Measurements from ENCODE around the gene AMBP. TPM values are rescaled to one million over a fixed set of nuclear protein-coding genes. Genes with fewer than 3 reads are reported as not detected.

The AMBP gene
- total RNA-seq, 1 donor from 2014 or later, result 0.29 TPM

DNA sequence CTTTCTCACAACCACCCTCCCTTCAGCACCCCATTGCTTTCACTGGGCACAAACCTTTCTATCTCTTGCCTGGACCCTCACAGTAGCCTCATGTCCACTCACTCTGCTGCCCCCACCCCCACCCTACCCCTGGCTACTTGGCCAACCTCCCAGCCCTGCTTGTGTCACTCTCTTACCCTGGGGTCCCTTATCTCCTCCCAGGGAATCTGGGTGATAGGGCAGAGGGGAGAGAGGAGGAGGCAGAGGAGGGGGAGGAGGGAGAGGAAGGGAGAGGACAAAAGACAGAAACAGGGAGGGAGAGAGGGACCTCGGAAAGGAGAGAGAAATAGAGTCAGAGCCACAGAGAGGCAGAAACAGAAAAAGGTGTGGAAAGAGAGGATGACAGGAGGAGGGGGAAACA is 46.0 kb upstream of the AMBP start:
- Mint-ChIP-seq H3K27ac (ENCODE audit: unreplicated experiment) (no peak overlapping the region), H3K4me1 (ENCODE audit: low read depth, unreplicated experiment) (peaks cover 12% of the 10 kb centered on the region), H3K9me3 (ENCODE audit: unreplicated experiment) (peaks cover 2% of the 10 kb centered on the region), H3K4me3 (ENCODE audit: unreplicated experiment) (no peak overlapping the region), H3K27me3 (ENCODE audit: unreplicated experiment) (peaks cover 7% of the 10 kb centered on the region), H3K36me3 (ENCODE audit: unreplicated experiment) (no peaks in the 10 kb centered on the region)
- DNase-seq, result no peak
- TF ChIP-seq, protein P1, sequence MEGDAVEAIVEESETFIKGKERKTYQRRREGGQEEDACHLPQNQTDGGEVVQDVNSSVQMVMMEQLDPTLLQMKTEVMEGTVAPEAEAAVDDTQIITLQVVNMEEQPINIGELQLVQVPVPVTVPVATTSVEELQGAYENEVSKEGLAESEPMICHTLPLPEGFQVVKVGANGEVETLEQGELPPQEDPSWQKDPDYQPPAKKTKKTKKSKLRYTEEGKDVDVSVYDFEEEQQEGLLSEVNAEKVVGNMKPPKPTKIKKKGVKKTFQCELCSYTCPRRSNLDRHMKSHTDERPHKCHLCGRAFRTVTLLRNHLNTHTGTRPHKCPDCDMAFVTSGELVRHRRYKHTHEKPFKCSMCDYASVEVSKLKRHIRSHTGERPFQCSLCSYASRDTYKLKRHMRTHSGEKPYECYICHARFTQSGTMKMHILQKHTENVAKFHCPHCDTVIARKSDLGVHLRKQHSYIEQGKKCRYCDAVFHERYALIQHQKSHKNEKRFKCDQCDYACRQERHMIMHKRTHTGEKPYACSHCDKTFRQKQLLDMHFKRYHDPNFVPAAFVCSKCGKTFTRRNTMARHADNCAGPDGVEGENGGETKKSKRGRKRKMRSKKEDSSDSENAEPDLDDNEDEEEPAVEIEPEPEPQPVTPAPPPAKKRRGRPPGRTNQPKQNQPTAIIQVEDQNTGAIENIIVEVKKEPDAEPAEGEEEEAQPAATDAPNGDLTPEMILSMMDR (IDR thresholded peaks at IDR 0.05; ENCODE audit: partially characterized antibody, unreplicated experiment), result no peak

DNA sequence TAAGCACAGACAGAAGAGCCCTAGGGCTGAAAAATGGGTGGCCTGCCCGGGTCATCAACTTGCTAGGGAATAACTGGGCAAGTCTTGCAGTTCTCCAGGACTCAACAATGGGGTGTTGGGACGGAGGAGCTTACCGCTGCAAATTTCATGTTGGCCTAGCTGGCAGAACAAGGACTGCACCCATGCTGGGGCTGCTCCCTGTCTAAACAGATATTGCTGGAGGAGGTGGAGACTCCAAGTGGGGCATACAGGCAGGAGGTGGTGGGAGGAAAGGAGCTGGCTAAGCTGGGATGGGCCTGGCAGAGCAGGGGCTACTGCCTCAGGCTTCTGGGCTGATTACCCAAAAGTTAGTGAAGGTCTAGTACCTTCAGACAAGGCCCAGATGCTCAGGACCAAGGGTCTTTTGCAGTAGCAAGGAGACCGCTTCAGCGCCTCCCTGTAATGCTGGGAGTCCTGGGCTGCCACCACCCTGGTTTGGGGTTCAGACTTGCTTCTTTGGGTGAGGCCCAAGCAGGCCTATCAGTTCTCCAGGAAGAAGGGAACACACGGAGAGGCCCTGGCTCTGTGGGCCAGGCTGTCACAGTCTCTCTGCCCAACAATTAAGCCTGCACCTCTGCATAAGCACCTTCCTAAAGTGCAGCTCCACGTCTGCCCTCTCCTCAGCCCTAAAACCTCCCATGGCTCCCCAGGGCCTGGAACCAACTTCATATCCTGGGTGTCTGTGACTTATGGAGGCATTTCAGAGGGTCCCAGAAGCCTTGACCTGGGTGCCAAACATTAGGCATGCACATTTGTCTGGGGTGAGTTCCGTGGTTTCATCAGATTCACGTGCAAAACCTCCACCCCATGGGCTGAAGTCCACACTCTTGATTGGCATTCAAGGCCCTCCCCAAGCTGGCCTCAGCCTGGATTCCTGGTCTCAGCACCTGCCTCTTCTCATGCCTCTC is 45.2 kb upstream of the AMBP start:
- Mint-ChIP-seq H3K9me3 (ENCODE audit: unreplicated experiment) (peaks cover 2% of the 10 kb centered on the region), H3K36me3 (ENCODE audit: unreplicated experiment) (no peaks in the 10 kb centered on the region), H3K4me3 (ENCODE audit: unreplicated experiment) (no peak overlapping the region)

DNA sequence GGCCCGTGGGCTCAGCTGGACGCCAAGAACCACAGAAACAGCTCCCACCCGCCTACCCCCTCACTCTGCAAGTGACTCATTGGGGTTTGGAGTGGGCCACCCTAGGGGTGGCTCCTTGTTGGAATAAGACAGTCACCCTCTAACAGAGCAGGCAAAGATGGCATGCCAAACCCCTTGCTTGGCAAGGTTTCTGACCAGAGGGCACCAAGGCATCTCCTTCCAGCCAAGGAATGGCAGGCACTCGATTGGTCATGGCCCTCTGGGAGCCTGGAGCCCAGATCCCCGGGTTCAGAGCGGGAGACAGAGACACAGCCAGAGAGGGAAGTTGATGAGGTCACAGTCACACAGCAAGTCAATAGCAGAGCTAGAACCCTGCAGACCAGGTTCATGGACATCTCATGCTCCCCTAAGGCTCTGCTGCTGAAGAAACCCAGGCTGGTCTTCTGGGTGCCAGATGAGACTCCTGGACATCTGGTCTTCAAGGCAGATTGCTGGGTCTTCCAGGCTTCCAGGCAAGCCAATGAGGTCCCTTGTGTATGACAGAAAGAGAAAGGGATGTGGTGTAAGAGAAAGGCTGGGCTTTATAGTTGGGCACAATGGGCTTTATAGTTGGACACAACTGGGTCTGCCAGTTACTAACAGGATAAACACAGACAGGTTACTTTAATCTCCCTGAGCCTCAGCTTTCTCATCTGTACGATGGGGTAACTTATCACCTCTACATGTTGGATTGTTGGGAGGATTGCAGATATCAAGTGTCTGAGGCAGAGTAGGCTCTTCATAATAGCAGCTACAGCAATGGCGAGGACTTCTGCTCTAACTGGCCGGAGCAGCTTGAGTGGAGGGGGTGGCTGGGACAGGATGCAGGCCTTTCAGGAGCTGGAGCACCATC is 44.3 kb upstream of the AMBP start:
- no peak overlapping the region for H3K4me3 Mint-ChIP-seq (ENCODE audit: unreplicated experiment)
- TF ChIP-seq, protein P1 (IDR thresholded peaks at IDR 0.05; ENCODE audit: partially characterized antibody, unreplicated experiment), result no peak
- peaks cover 12% of the 10 kb centered on the region for H3K4me1 Mint-ChIP-seq (ENCODE audit: low read depth, unreplicated experiment)
- H3K27me3 Mint-ChIP-seq (ENCODE audit: unreplicated experiment), result peaks cover 7% of the 10 kb centered on the region
- H3K36me3 Mint-ChIP-seq (ENCODE audit: unreplicated experiment), result no peaks in the 10 kb centered on the region
- DNase-seq, result no peak
- no peak overlapping the region for H3K27ac Mint-ChIP-seq (ENCODE audit: unreplicated experiment)
- peaks cover 2% of the 10 kb centered on the region for H3K9me3 Mint-ChIP-seq (ENCODE audit: unreplicated experiment)

More for the DNA sequence above, 45.2 kb upstream of the AMBP start:
- no peak for DNase-seq
- no peak overlapping the region for H3K27ac Mint-ChIP-seq (ENCODE audit: unreplicated experiment)
- peaks cover 7% of the 10 kb centered on the region for H3K27me3 Mint-ChIP-seq (ENCODE audit: unreplicated experiment)
- TF ChIP-seq, protein P1 (IDR thresholded peaks at IDR 0.05; ENCODE audit: partially characterized antibody, unreplicated experiment), result no peak
- H3K4me1 Mint-ChIP-seq (ENCODE audit: low read depth, unreplicated experiment), result peaks cover 12% of the 10 kb centered on the region

DNA sequence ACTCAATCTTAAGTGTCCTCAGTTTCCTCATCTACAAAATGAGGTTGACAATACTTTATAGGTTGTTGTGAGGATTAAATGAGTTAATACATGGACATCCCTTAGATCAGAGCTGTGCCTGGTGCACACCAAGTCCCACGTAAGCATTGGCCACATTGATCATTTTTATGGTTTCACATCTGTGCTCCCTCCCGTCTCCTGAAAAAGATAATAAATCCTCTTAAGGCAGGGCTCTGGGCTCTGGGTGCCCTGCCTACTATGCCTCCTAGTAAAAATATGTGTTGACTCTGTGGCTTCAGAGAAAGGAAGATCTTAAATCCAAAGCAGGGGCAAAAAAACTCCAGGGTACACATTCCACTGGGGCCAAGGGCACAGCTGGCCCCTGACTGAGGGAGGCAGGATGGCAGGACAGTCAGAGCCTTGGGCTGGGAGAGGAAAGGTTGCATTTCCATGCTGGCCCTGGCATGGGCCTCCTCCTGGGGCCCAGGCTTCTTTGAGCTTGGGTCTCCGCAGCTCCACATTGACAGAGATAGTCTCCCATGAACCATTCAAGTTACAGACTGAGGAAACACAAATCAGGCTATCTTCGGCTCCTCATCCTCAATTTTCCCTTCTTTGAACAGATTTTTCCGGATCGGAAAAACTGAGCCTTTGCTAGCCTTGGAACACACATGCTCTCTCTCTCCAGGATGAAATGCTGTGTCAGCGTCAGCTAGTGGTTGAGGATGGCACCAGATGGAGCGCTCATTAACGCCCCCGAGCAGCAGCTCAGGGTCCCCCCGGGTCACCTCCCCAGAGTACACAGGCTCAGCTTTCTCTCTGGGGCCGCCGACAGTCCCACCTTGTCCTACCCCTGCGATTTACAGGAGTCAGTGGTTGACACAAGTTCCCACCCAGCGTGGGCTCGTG is 43.4 kb upstream of the AMBP start:
- H3K27ac Mint-ChIP-seq (ENCODE audit: unreplicated experiment), result no peak overlapping the region
- no peaks in the 10 kb centered on the region for H3K9me3 Mint-ChIP-seq (ENCODE audit: unreplicated experiment)
- TF ChIP-seq, protein P1 (IDR thresholded peaks at IDR 0.05; ENCODE audit: partially characterized antibody, unreplicated experiment), result no peak
- no peaks in the 10 kb centered on the region for H3K36me3 Mint-ChIP-seq (ENCODE audit: unreplicated experiment)
- peaks cover 7% of the 10 kb centered on the region for H3K27me3 Mint-ChIP-seq (ENCODE audit: unreplicated experiment)
- H3K4me3 Mint-ChIP-seq (ENCODE audit: unreplicated experiment), result peak overlapping the region; percentile 0
- DNase-seq, result peak; percentile 38
- H3K4me1 Mint-ChIP-seq (ENCODE audit: low read depth, unreplicated experiment), result peaks cover 12% of the 10 kb centered on the region

Data from glutamatergic neuron (in vitro differentiated cells).